HG03060 (cell line): ENCODE results near the gene CSNK2A3.

ENCODE experiments used
- ATAC-seq: cut with Tn5 transposase; IDR thresholded peaks from one replicate; pipeline ENCODE4 v1.9.1; 2021; ENCODE audit warnings: low read depth, moderate number of reproducible peaks; ENCODE audit not compliant: unreplicated experiment

Gene CSNK2A3

DNA sequence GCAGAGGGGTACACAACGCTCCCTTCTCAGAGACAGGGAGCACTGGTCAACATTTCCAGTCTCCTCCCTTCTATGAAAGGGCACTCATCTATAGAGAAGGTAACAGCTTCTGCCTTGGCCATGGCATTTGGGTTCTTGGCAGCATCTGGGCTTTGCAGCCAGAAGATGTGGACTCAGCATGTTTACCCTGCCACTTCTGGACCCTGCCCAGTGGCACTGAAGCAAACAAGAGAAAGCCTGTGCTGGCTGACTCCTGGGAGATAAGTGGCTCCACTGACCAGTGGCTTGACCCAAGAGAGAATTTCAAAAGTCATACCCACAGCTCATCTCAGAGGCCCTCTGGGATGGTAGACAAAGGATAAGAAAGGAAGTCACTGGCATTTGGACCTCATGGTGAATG is 8.0 kb downstream of the CSNK2A3 start:
- no peak for ATAC-seq

DNA sequence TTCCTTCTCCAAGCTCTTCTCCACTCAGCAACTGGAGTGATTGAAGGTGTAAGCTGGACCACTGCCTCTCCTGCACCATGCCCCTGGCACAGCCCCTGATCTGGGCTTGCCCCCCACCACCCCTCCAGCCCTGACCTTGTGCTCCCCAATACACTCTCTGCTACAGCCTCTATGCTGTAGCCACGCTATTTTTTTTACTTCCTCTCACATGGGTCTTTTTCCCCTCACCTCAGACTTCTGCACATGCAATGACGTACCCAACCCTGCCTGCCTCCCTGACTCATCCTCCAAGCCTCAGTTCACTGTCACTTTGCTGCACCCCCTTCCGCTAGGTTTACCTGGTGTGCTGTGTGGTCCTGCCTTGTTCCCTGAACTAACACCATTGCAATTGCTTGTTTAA is 9.0 kb downstream of the CSNK2A3 start:
- ATAC-seq: no peak

DNA sequence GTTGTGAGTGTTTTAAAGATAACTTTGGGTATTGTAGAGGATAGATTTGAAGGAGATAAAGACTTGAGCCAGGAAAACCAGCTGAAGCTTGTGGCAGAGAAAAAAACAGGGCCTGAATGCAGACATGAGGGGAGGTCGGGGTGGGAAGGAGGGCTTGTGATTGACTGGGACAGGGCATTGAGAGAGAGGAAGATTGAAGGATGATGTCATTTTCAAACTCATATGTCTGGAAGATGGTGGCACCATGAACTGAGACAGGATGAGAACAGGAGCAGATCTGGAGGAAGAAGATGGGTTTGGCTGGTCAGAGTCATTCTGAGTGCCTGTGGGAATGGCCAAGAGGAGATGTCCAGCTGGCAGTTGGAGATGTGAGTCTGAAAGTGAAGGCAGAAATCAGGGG is 14.7 kb downstream of the CSNK2A3 start:
- ATAC-seq: no peak

DNA sequence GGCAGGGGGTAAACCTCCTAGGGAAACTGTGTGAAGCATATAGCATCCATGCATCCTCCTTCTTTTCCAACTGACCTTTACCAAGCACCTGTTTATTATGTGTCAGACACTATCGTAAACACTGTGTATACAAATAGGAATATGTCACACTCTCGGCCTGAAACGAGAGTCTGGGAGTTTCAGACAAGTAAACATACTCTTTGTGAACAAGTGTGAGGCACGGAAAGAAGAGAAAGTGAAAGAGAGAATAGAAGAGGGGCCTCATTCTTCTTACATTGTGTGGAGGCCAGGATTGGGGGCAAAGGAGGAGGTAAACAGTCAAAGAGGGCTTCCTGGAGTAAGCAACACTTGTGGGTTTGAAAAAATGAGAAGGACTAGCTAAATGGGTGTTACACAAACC is 16.4 kb downstream of the CSNK2A3 start:
- no peak for ATAC-seq

DNA sequence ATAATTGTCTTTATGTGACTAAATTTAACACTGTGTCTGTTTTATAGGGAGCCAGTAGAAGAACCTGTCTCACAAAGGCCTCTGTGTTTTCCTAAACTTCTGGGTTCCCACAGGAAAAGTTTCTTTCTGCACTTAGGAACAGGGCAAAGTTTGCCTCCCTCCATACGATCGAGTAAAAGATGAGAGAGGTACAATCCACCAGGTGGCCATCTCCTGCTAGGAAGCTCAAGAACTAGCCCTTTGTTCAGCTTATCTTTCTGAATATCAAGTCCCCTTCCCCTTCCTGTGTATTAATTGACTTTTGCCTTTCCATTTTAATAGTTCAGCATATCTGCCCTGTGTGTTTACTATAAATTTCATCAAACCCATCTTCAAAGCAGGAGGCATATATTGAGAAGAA is 18.0 kb downstream of the CSNK2A3 start:
- no peak for ATAC-seq

DNA sequence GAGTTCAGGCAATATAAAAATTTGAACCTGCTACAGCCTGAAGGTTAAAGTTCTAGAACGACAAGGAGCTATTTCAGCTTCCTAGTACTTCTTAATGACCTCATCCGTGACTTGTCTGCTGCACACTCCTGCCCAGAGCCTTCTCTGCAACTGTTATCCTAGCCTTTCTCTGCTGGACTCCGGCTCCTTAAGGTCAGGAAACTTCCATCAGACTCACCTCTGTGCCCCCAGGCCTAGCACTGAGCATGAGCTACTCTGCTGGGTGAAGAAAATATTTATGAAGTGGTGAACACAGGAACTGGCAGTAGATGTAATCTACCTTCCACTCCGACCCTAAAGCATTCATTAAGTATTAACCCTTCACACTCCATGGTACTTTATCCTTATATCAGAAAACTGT is 18.4 kb downstream of the CSNK2A3 start:
- ATAC-seq: no peak

DNA sequence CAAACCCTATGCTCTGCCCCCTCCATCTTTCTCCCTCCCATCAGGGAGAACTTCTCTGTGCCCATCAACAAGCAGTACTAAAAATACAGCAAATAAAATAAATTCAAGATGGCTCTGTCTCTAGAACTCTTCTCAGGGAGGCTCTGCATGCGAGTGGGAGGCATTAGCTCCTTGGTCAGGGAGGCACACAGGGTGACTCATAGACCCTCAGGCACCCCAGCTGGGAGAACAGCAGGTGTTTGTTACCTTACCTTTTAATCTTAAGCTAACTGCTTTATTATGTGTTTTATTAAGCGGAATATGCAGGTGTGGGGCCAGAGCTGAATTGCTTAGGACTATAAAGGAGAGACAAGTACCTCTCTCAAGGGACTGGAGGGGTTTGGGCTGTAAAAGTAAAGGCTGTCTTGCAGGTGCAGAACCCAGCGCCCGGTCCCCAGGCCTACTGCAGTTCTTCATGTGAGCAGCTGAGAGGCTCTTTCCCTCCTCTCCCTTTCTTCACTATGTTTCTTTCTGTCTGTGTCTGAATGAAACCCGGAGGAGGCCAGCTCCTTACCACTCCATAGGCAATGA is 20.8 kb downstream of the CSNK2A3 start:
- no peak for ATAC-seq

DNA sequence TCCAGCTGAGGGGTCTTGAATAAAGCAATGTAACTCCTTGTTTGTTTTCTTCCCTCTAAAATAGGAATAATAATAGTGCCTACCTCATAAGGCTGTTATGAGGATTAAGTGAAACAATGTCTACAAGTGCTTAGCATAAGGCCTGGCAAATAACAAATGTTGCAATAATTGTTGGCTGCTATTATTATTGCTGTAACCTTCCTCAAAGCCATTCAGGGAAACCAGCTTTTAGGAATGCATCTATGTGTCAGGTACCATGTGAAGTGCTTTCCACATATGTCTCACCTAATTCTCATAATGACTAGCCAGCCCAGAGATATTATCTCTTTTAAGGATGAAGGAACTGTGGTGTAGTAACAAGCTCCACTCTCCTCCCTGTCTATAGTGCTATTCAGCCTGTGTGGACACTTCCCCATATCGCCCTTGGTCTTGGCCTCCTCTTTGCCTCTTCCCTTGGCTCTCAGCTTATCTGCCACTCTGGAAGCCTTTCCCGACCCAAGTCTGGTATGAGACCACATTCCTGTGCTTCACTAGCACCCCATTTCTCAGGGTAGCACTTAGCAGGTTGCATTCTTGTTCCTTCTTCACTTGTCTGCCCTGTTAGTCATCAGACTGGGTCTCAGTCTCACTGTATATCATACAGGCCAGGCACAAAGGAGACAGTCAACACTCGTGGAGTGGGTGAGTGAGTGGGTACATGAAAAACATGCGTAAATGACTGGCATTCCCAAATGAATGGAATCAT is 23.8 kb downstream of the CSNK2A3 start:
- no peak for ATAC-seq

DNA sequence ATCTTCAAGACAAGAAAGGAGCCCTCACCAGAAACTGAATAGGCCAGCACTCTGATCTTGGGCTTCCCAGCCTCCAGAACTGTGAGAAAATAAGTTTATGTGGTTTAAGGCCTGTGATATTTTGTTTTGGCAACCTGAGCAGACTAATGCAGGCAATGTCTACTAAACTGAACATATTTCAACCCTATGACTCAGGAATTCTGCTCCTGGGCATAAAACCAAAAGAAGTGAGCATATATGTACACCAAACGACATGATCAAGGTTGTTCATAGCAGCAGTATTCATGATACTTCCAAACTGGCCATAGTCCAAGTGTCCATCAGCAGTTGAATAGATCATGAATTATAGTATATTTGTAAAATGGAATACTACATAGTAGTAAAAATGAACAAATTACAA is 29.0 kb downstream of the CSNK2A3 start:
- no peak for ATAC-seq

DNA sequence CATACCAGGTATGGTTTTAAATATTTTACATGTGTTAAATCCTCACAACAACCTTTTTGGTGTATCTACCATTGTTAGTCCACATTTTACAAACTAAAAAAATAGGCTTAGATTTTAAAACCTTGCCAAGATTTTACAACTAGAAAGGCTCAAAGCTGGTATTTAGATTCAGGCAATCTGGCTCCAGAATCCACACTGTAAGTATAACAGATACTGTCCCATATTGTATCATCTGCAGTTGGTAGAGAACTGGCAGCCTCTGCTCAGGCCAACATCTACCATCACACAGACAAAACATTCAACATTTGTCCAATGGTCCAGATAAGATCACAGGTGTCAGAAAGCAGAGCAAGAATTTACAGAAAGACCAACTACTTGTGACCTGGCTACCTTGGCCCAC is 30.9 kb downstream of the CSNK2A3 start:
- ATAC-seq: no peak

DNA sequence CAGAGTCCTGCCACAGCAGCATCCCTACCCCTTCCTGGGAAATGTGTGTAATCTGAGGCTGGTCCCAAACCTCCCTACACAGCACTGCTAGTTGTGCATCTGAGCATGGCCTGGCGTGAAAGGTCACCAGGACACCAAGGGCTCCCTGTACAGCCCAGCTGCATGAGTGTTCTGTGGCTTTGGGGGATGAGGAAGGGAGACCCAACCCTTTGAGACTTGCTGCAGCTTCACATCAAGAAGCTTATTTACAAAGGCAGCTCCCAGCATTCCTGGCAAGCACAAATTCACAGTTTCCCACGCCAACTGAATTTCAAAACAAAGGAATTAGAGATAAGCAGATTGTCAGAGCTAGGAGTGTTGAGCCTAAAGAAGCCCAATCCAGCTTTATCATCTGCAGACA is 32.2 kb downstream of the CSNK2A3 start:
- no peak for ATAC-seq

DNA sequence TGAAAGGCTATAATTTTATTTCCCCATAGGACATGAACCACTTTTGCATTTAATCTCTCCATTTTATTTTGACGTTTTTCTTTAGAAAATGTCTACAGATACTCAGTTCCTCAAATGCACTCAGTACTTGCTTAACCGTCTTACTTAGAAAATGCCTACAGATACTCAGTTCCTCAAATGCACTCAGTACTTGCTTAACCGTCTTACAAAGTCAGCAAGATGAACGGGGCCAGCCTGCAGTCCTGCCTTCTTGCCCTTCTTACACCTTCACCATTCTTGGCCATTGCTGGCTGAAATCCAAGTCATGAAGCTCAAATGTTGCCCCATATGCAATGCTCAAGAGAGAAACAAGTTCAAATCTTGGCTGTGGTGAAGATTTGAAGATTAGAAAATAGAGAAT is 34.1 kb downstream of the CSNK2A3 start:
- ATAC-seq: no peak

DNA sequence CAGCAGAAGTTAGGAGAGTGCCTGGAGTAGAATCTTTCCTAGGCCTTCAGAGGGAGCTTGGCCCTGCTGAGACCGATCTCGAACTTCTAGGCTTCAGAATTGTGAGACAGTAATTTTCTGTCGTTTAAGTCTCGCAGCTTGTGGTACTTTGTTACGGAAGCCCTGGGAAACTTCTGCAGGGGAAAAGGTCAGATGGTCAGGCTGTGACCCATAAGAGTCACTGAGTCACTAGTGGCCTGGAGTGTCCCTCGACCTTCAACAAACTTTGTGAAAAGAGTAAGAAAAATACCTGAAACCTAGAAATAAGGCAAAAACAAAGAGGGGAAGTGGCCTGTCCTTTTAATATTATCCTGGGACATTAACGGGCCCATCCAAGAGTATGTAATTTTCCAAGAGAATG is 34.6 kb downstream of the CSNK2A3 start:
- ATAC-seq: no peak

DNA sequence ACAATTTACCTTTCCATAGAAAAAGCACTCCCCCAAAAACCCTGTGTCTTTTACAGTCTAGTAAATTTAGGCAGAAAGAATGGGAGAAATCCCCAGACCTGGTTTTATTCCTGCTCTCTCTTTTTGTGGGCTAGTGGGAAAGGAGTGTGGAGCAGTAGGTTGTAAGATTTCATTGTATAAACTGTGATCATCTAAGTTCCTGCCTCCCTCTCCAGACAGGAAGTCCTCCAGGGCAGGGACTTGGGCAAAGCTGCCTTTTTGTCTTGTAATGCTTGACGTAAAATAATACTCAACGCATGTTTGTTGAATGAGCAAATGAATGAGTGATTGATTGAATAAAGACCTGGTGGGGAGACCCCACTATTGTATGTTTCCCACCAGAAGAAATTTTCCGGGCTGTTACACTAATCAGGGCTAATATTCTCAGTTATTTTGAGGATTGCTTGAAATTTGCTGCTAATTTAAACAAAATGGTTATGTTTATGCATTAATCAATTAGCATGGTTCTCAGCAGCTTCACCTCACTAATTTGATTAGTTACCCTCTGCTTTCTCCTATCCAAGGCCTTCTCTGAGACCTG is 36.3 kb downstream of the CSNK2A3 start:
- no peak for ATAC-seq

DNA sequence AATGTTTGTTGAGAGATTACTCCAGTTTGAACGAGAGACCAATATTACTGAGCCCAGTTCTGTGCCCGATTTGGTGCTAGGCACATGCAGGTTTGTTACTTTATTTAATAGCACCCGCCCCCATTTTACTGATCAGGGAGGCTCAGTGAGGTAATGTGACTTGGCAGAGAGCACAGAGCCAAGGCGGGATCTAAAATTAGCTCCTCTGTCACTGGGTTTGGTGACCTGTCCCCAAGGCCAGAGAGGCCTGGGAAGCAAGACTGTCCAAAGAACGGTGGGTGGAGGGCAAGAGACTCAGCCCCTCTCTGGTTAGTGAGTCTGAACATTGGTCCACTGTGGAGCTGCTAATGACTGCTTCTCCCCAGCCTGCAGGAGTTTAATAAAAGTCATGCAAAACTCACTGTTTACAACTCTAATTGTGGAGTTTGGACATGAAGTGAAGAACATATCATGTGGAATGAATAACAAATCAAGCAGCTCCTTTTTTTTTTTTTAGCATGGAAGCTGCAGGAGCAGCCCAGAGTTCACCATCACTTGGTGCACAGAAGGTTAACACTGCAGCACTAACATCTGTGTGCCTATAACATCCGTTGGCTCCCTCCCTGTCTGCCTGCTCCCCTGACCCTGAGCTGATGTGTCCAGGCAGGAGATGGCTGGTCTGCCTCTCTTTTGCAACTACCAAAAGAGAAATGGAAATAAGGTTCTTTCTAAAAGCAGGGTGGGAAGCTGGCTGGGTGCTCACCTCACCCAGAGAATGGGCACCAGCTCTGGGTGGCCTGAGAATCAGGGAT is 39.0 kb downstream of the CSNK2A3 start:
- ATAC-seq: no peak

DNA sequence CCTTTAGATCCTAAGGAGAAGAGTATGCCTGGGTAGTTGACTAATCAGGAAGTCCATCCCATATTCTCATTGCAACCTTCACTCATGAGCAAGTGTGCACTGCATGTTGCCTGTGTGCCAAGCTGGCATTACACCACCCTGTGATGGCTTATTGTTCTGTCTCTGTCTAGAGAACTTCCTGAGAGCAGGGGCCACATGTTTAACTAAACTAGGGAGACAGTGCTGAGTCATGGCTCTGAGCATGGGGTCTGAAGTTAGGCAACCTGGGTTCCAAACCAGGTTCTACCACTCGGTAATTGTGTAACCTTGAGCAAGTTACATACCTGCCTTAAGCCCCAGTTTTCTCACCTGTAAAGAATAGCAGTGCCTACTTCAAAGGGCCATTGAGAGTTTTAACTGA is 39.6 kb downstream of the CSNK2A3 start:
- ATAC-seq: no peak

DNA sequence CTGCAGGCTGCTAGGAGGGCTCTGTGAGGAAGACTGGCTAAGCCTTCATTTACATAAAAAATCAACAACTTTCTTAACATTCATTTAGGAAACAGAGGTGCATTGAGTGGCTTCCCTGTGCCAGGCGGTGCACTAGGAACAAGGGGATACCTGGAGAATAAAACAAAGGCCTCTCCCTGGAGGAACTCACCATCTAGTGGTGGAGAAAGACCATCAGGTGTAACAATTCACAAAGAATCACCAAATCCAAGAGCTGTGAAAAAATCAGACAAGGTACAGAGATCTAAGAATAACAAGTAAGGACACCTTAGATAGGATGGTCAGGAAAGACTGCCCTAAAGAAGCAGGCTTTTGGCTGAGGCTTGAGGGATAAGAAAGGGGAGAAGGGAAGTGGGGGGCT is 40.3 kb downstream of the CSNK2A3 start:
- ATAC-seq: no peak

DNA sequence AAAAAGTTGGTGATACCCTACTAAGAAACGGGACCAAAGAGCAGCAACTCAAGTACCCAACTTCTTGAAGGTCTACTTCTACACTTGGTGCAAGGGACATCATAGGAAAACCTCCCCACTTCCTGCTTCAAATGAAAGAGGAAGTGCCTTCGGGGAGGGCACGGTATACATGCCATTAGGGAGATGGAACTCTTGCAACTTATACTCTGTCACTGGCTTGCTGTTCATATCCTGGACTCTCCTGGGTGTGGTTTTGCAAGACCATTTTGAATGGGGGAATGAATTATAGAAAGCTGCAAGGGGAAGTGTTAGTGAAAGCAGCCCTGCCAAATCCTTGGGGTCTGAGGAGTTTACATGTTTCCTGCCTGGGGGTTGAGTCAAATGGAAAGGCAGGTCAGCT is 41.9 kb downstream of the CSNK2A3 start:
- ATAC-seq: no peak

DNA sequence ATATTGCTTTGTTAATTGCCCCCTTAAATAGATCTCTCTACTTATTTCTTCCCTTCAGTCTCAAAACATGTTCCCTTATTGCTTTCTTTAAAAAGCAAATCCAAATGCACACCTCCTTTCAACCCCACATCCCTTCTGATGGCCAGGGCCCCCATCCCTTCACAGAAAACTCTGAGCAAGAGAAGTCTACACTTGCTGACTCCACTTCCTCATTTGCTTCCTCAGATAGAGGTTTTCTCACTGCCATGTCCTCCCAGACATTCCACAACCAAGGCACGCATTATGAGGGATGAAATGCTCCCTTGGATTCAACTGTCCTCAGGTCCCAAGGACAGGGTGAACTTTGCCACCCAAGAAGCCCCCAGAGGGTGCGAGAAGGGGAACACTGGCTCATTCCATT is 43.1 kb downstream of the CSNK2A3 start:
- no peak for ATAC-seq

DNA sequence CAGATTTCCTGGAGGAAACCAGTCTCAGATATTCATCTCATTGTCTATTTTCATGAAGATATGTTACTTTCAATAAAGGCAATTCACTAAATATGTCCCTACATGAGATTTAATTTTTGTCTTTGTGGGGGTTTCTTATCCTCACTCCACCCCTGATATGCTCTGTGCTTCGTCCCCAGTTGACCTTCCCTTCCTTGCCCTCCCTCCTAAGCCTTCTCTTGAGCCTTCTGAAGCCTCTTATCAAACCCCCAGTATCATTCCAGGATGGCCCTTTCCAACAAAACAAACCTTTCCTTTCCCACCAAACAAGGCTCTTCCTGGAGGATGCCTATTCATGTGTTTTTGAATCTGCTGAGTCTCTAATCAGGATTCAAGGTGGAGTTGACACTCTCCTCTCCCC is 44.8 kb downstream of the CSNK2A3 start:
- no peak for ATAC-seq

DNA sequence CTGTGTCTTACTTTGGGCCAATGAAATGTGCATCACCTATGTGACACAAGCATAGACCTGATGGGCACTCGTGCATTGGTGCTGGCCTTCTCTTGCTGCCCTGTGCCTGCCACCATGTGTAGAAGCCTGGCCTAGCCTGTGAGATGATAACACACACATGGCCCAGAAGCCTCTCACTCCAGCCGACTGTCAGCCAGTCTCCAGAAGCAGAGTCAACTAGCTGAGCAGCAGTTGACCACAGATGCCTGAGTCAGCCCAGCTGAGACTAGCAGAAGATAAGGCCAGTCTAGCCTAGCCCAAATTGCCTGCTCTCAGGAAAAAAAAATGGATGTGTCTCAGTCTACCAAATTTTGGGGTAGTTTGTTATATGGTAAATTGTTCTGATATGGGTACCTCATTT is 46.2 kb downstream of the CSNK2A3 start:
- ATAC-seq: no peak

DNA sequence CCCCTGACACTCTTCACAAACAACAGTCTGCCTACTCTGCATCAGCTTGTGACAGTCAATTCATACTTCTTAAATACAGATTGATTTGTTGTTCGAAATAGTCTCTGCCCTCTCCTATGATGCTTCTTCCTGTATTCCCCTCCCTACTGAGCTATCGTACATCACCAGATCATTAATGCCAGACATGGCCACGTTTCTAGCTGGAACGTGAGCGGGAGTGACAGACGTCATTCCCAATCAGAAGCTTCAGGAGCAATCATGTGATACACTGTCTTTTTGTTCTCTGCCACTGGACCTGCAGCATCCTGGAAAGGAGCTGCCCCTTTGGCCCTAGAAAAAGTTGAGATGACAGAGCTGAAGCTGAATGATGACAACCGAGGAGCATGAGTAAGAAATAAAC is 48.5 kb downstream of the CSNK2A3 start:
- ATAC-seq: no peak
